Measurements from ENCODE around the gene PON2. TPM values are rescaled to one million over a fixed set of nuclear protein-coding genes. Genes with fewer than 3 reads are reported as not detected.
"Not testable (repeated sequence)": the region's sequence is repeated elsewhere in the genome, so short reads cannot be mapped to it uniquely, and the experiment has no call there.

Gene PON2
- total RNA-seq, 4 donors from 2014 or later: 76.7 to 96.9 (median 94.2) TPM

DNA sequence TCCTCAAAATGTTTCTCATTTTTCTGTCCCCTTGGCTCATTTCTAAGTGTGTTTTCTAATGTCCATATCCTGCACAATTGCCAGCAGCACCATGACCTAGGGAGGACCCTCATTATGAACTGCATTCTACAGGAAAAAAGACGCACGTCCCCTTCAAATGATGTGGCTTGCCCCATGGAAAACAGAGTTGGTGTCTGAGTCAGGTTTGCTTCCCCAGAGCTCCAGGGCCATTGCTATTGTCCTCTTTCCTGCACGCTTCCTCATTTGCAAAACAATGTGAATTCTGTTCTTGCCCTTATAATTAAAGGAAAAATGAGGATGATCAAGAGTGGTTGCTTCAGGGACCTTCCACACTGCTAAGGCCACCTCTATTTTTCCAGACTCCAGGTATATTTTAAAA lies 36.2 kb upstream of the PON2 start:
- H3K4me1 ChIP-seq: peaks cover 0 to 7% of the 10 kb centered on the region in 2 donors
- no peak for DNase-seq
- no peaks in the 10 kb centered on the region for H3K36me3 ChIP-seq
- TF ChIP-seq, protein P1, sequence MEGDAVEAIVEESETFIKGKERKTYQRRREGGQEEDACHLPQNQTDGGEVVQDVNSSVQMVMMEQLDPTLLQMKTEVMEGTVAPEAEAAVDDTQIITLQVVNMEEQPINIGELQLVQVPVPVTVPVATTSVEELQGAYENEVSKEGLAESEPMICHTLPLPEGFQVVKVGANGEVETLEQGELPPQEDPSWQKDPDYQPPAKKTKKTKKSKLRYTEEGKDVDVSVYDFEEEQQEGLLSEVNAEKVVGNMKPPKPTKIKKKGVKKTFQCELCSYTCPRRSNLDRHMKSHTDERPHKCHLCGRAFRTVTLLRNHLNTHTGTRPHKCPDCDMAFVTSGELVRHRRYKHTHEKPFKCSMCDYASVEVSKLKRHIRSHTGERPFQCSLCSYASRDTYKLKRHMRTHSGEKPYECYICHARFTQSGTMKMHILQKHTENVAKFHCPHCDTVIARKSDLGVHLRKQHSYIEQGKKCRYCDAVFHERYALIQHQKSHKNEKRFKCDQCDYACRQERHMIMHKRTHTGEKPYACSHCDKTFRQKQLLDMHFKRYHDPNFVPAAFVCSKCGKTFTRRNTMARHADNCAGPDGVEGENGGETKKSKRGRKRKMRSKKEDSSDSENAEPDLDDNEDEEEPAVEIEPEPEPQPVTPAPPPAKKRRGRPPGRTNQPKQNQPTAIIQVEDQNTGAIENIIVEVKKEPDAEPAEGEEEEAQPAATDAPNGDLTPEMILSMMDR (IDR thresholded peaks at IDR 0.05): no peak
- no peak for TF ChIP-seq POLR2A (IDR thresholded peaks at IDR 0.05)
- WGBS, 2 donors: 90 to 96% methylated on average over 3 of the region's 3 CpGs
- no peaks in the 10 kb centered on the region for H3K27me3 ChIP-seq
- intact Hi-C loops (cut with DNase I): no loop called here
- no peaks in the 10 kb centered on the region for H3K9me3 ChIP-seq
- no peak overlapping the region for H3K27ac ChIP-seq
- H3K4me3 ChIP-seq (replicated peaks in 1 of 3): no peak overlapping the region

- 48 to 63% methylated on average over 3 of the region's 3 CpGs for WGBS, 2 donors
- H3K27ac ChIP-seq: no peak overlapping the region
- intact Hi-C loops (cut with DNase I): no loop called here
- H3K36me3 ChIP-seq: no peaks in the 10 kb centered on the region
- no peak overlapping the region for H3K4me3 ChIP-seq (replicated peaks in 1 of 3)
- no peaks in the 10 kb centered on the region for H3K27me3 ChIP-seq
- no peak for DNase-seq
- no peaks in the 10 kb centered on the region for H3K9me3 ChIP-seq
- H3K4me1 ChIP-seq: peaks cover 0 to 7% of the 10 kb centered on the region in 2 donors
- TF ChIP-seq, protein P1 (IDR thresholded peaks at IDR 0.05): no peak
- TF ChIP-seq POLR2A (IDR thresholded peaks at IDR 0.05): no peak
Measured at GRCh38 chr7:95470452-95470851, 35.6 kb upstream of the PON2 start.

DNA sequence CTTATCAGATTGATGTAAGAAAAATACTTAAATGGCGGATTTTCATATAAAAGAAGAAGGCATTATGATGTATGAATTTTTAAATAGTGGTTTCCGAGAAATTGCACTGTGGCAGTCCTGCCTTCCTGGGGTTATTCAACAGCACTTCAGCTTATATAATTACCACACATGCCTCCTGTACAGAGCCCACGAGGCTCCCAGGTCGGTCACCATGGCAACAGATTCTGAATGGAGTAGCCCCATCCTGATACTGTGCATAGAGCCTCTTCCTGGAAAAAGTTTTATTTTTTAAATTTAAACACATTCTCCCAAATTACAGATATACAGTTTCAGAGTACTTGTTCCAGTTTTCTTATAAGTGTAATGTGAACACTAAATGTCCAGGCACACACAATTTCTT lies 35.0 kb upstream of the PON2 start:
- TF ChIP-seq, protein P1 (IDR thresholded peaks at IDR 0.05): no peak
- no peak for TF ChIP-seq POLR2A (IDR thresholded peaks at IDR 0.05)
- intact Hi-C loops (cut with DNase I): no loop called here
- H3K27ac ChIP-seq: no peak overlapping the region
- no peaks in the 10 kb centered on the region for H3K9me3 ChIP-seq
- H3K4me1 ChIP-seq: peaks cover 0 to 7% of the 10 kb centered on the region in 2 donors
- no peak overlapping the region for H3K4me3 ChIP-seq (replicated peaks in 1 of 3)
- WGBS, 2 donors: 76 to 78% methylated on average over 4 of the region's 4 CpGs
- DNase-seq: no peak
- no peaks in the 10 kb centered on the region for H3K36me3 ChIP-seq
- H3K27me3 ChIP-seq: no peaks in the 10 kb centered on the region

DNA sequence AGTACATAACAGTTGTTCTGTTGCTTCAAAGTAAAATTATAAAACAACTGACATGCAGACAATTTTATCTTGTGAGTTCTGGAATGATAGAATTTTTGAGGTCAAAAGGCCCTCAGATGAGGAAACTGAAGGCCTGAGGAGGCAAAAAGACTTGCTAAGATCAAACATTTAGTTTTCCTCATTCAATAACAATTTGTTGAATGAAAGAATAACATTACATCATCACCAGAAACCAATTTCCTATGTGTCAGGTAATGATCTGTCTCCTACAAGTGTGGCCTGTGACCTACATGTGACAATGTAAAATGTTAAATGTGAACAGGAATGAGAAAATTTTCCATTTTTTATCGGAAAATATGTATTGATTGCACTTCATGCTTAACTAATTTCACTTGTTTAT lies 34.4 kb upstream of the PON2 start:
- H3K27ac ChIP-seq: no peak overlapping the region
- no peak for DNase-seq
- H3K4me3 ChIP-seq (replicated peaks in 1 of 3): no peak overlapping the region
- TF ChIP-seq POLR2A (IDR thresholded peaks at IDR 0.05): no peak
- TF ChIP-seq, protein P1 (IDR thresholded peaks at IDR 0.05): no peak
- WGBS, 2 donors: 96 to 99% methylated on average over 1 of the region's 1 CpG
- intact Hi-C loops (cut with DNase I): no loop called here
- H3K9me3 ChIP-seq: no peaks in the 10 kb centered on the region
- H3K36me3 ChIP-seq: no peaks in the 10 kb centered on the region
- H3K4me1 ChIP-seq: peaks cover 0 to 7% of the 10 kb centered on the region in 2 donors
- H3K27me3 ChIP-seq: no peaks in the 10 kb centered on the region

GRCh38 chr7:95467912-95468607 lies 33.2 kb upstream of the PON2 start:
- intact Hi-C loops (cut with DNase I): no loop called here

GRCh38 chr7:95460653-95461052 lies 25.8 kb upstream of the PON2 start:
- DNase-seq; H3K9me3 ChIP-seq; H3K4me1 ChIP-seq; intact Hi-C loops (cut with DNase I); H3K4me3 ChIP-seq (replicated peaks in 1 of 3); H3K36me3 ChIP-seq; H3K27me3 ChIP-seq; H3K27ac ChIP-seq: not testable (repeated sequence)
- 79 to 92% methylated on average over 2 of the region's 2 CpGs for WGBS, 2 donors

More at GRCh38 chr7:95467912-95468607, 33.2 kb upstream of the PON2 start:
- 94 to 95% methylated on average over 1 of the region's 1 CpG for WGBS, 2 donors
- H3K27me3 ChIP-seq: no peaks in the 10 kb centered on the region
- H3K4me1 ChIP-seq: peaks cover 0 to 7% of the 10 kb centered on the region in 2 donors
- no peak for DNase-seq
- no peak overlapping the region for H3K4me3 ChIP-seq (replicated peaks in 1 of 3)
- H3K27ac ChIP-seq: no peak overlapping the region
- TF ChIP-seq, protein P1 (IDR thresholded peaks at IDR 0.05): no peak
- TF ChIP-seq POLR2A (IDR thresholded peaks at IDR 0.05): no peak
- H3K9me3 ChIP-seq: no peaks in the 10 kb centered on the region
- no peaks in the 10 kb centered on the region for H3K36me3 ChIP-seq
